OCI-LY1 (cell line): Measurements from ENCODE around the gene SMIM20.

ENCODE experiments used
- CTCF ChIP-seq: fragments of 200-600 bp; sonication (generic), shearing (Covaris generic); IDR thresholded peaks from 2 replicates; pipeline ENCODE4 v1.5.1; 2017; ENCODE audit warnings: mild to moderate bottlenecking, antibody characterized with exemption, low read length, moderate library complexity, mixed read lengths
- EZH2 ChIP-seq: fragments of 200-600 bp; sonication (generic), shearing (Covaris generic); IDR thresholded peaks from 2 replicates; pipeline ENCODE4 v1.8.0; 2017; ENCODE audit warnings: borderline replicate concordance, mixed run types, mild to moderate bottlenecking, antibody characterized with exemption, low read length, moderate library complexity, mixed read lengths

GRCh38 chr4:25950461-25951389 lies 36.7 kb downstream of the SMIM20 start:
- no peak for TF ChIP-seq EZH2
- TF ChIP-seq CTCF: no peak
